Measurements from ENCODE around the gene NMT1. TPM values are rescaled to one million over a fixed set of nuclear protein-coding genes. Genes with fewer than 3 reads are reported as not detected.

NMT1 gene
- total and polyA plus RNA-seq, 2 experiments from 2014 or later, result 95.6 to 298 TPM

GRCh38 chr17:45144199-45145034 is 83.3 kb downstream of the NMT1 start:
- H3K4me2 ChIP-seq, result peak overlapping the region; percentile 80
- Mint-ChIP-seq H3K9me3 (no peaks in the 10 kb centered on the region), H3K4me3 (peak overlapping the region; percentile 72), H3K4me1 (peaks cover 30% of the 10 kb centered on the region), H3K27me3 (ENCODE audit: insufficient read depth, low read depth, poor library complexity) (peaks cover 35% of the 10 kb centered on the region), H3K27ac (no peak overlapping the region), H3K36me3 (ENCODE audit: low read depth) (peaks cover 2% of the 10 kb centered on the region)
- H3K79me2 ChIP-seq (replicated peaks; ENCODE audit: insufficient read depth), result peaks cover under 1% of the 10 kb centered on the region; the same call in 1 of the 2 replicates
- H3F3A ChIP-seq (replicated peaks; ENCODE audit: low read depth), result peaks cover 12% of the 10 kb centered on the region
- H3K4me1 ChIP-seq (ENCODE audit: insufficient read depth), result peaks cover 20% of the 10 kb centered on the region
- peak; percentile 66 for DNase-seq (ENCODE audit: low spot score)
- peak overlapping the region; percentile 69 for H3K27ac ChIP-seq (ENCODE audit: low read depth)
- ATAC-seq, result peak; percentile 12
- H2AFZ ChIP-seq, result peak overlapping the region; percentile 92
- H3K27me3 ChIP-seq (ENCODE audit: insufficient read depth), result no peaks in the 10 kb centered on the region
- peak overlapping the region; percentile 86 for H3K4me3 ChIP-seq
- no peaks in the 10 kb centered on the region for H4K20me1 ChIP-seq (replicated peaks; ENCODE audit: insufficient read depth)
- H3K36me3 ChIP-seq (ENCODE audit: insufficient read depth), result no peaks in the 10 kb centered on the region
- no peaks in the 10 kb centered on the region for H3K9me2 ChIP-seq (ENCODE audit: insufficient read depth)
- TF ChIP-seq ZNF331 (CRISPR knock-in tag; IDR thresholded peaks at IDR 0.05; ENCODE audit: low read depth) (no peak), ZNF462 (CRISPR knock-in tag; IDR thresholded peaks at IDR 0.05) (no peak), REST (IDR thresholded peaks at IDR 0.05; ENCODE audit: unreplicated experiment) (peak; percentile 3), ZNF114 (CRISPR knock-in tag; IDR thresholded peaks at IDR 0.05) (no peak), POLR2AphosphoS5 (IDR thresholded peaks at IDR 0.05; ENCODE audit: low read depth) (peak; percentile 53), EZH2phosphoT487 (IDR thresholded peaks at IDR 0.05; ENCODE audit: unreplicated experiment) (no peak), ETS1 (IDR thresholded peaks at IDR 0.05) (no peak), CREB1 (CRISPR knock-in tag; IDR thresholded peaks at IDR 0.05; ENCODE audit: low read depth) (no peak), JUNB (IDR thresholded peaks at IDR 0.05; ENCODE audit: unreplicated experiment) (no peak), NANOG (IDR thresholded peaks at IDR 0.05; ENCODE audit: borderline replicate concordance) (no peak), STAT1 (IDR thresholded peaks at IDR 0.05; ENCODE audit: unreplicated experiment) (no peak), EZH2 (IDR thresholded peaks at IDR 0.05; ENCODE audit: low read depth, unreplicated experiment) (no peak), CTCF (conservative IDR thresholded peaks at IDR 0.05; ENCODE audit: low read depth in 2 of 2) (no peak)
